Activated naive CD8-positive, alpha-beta T cell treated with anti-CD3 and anti-CD28 coated beads for 36 hours (primary cell): ENCODE data around the gene SLC35F1. TPM values are rescaled to one million over a fixed set of nuclear protein-coding genes. Genes with fewer than 3 reads are reported as not detected.

Experiments used
- DNase-seq: peaks from one replicate; pipeline ENCODE4 v3.0.0; 2021
- H3K27ac Mint-ChIP-seq: one replicate; pipeline ENCODE4 v1.8.0; 2022; ENCODE audit warnings: mild to moderate bottlenecking, moderate library complexity, mixed read lengths
- H3K27me3 Mint-ChIP-seq: one replicate; pipeline ENCODE4 v1.8.0; 2022; ENCODE audit warnings: mild to moderate bottlenecking, mixed read lengths
- H3K36me3 Mint-ChIP-seq: one replicate; pipeline ENCODE4 v1.8.0; 2021; ENCODE audit warnings: mild to moderate bottlenecking, mixed read lengths
- H3K4me1 Mint-ChIP-seq: one replicate; pipeline ENCODE4 v1.8.0; 2021; ENCODE audit warnings: mixed read lengths
- H3K4me3 Mint-ChIP-seq: one replicate; pipeline ENCODE4 v1.8.0; 2022; ENCODE audit warnings: mild to moderate bottlenecking, moderate library complexity, mixed read lengths
- H3K9me3 Mint-ChIP-seq: one replicate; pipeline ENCODE4 v1.8.0; 2022; ENCODE audit warnings: mixed read lengths
- total RNA-seq, 2 experiments: library from RNA; stranded (reverse); gene quantifications; one replicate each; pipeline ENCODE4 v1.2.3, GENCODE V29; 2021

Gene SLC35F1
- total RNA-seq, 2 experiments from 2014 or later: 0.08 TPM

DNA sequence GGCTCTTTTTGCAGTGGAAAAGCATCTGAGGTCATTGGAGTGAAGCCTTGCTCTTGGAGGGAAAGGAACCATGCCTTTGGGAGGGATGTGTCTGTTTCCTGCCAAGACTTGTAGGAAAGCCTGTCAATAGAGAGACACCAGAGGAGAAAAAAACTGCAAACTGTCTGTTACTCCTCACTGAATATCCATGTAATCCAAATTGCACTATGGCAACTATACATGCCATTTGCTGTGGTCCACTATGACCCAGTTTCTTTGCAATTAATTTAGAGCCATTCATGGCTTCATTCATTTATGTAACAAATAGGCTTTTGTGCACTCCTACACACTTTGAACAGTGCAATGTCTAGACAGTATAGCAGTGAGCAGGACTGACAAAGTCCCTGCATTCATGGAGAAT, 296.5 kb downstream of the SLC35F1 start:
- Mint-ChIP-seq H3K27ac (no peak overlapping the region), H3K9me3 (no peaks in the 10 kb centered on the region), H3K36me3 (no peaks in the 10 kb centered on the region), H3K4me3 (no peak overlapping the region), H3K27me3 (no peaks in the 10 kb centered on the region), H3K4me1 (no peaks in the 10 kb centered on the region)
- DNase-seq: no peak

DNA sequence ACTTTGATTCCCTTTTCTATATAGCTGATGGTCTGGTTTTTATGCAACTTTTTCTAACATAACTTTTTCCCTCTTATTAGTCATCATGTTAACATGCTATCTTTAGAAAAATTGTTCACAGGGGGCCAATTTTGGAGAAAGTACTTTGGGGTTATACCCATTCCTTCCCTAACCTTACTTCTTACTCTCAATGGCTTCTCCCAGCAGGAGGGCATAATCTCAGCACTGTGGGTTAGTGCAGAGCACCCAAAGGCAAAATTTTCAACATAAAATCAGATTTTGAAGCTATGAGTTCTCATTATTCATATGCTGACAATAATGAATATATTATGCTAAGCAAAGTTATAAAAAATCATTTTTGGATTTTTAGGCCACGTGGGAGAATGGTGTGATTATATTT, 299.2 kb downstream of the SLC35F1 start:
- Mint-ChIP-seq H3K4me3 (no peak overlapping the region), H3K9me3 (no peaks in the 10 kb centered on the region), H3K27me3 (no peaks in the 10 kb centered on the region), H3K36me3 (no peaks in the 10 kb centered on the region), H3K27ac (no peak overlapping the region), H3K4me1 (no peaks in the 10 kb centered on the region)
- no peak for DNase-seq

- Mint-ChIP-seq H3K36me3 (no peaks in the 10 kb centered on the region), H3K4me3 (no peak overlapping the region), H3K27ac (no peak overlapping the region), H3K27me3 (peaks cover 4% of the 10 kb centered on the region), H3K4me1 (no peaks in the 10 kb centered on the region), H3K9me3 (no peaks in the 10 kb centered on the region)
- DNase-seq: no peak
Measured at GRCh38 chr6:118207947-118208346, 300.9 kb downstream of the SLC35F1 start.

GRCh38 chr6:118212451-118213173, 305.5 kb downstream of the SLC35F1 start:
- no peaks in the 10 kb centered on the region for H3K36me3 Mint-ChIP-seq
- H3K9me3 Mint-ChIP-seq: peaks cover 2% of the 10 kb centered on the region
- DNase-seq: no peak
- no peak overlapping the region for H3K4me3 Mint-ChIP-seq
- H3K4me1 Mint-ChIP-seq: no peaks in the 10 kb centered on the region
- no peak overlapping the region for H3K27ac Mint-ChIP-seq
- H3K27me3 Mint-ChIP-seq: peaks cover 4% of the 10 kb centered on the region

DNA sequence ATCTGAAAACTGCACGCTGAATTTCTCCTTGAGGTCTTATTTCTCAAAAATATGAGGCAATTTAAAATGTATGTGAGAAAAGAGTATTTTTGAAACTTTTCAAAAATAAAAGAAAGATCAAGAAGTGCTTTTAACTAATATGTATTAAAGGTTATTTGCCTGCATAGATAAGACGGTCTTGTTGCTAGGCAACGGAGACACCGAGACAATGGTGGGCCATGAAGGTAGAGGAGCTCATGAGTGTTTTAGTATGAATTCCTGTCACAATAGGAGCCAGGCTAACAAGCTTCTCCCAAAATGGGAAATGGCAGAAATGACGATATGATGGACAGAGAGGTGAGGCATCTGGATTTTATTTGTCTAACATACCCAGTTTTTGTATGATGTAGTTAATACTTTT, 308.2 kb downstream of the SLC35F1 start:
- no peaks in the 10 kb centered on the region for H3K36me3 Mint-ChIP-seq
- H3K27me3 Mint-ChIP-seq: peaks cover 4% of the 10 kb centered on the region
- no peaks in the 10 kb centered on the region for H3K4me1 Mint-ChIP-seq
- DNase-seq: no peak
- H3K4me3 Mint-ChIP-seq: no peak overlapping the region
- H3K9me3 Mint-ChIP-seq: peaks cover 3% of the 10 kb centered on the region
- H3K27ac Mint-ChIP-seq: no peak overlapping the region

GRCh38 chr6:118216751-118217150, 309.7 kb downstream of the SLC35F1 start:
- no peaks in the 10 kb centered on the region for H3K36me3 Mint-ChIP-seq
- DNase-seq: no peak
- no peaks in the 10 kb centered on the region for H3K4me1 Mint-ChIP-seq
- H3K27me3 Mint-ChIP-seq: peaks cover 4% of the 10 kb centered on the region
- no peak overlapping the region for H3K4me3 Mint-ChIP-seq
- H3K27ac Mint-ChIP-seq: no peak overlapping the region
- H3K9me3 Mint-ChIP-seq: peaks cover 3% of the 10 kb centered on the region

DNA sequence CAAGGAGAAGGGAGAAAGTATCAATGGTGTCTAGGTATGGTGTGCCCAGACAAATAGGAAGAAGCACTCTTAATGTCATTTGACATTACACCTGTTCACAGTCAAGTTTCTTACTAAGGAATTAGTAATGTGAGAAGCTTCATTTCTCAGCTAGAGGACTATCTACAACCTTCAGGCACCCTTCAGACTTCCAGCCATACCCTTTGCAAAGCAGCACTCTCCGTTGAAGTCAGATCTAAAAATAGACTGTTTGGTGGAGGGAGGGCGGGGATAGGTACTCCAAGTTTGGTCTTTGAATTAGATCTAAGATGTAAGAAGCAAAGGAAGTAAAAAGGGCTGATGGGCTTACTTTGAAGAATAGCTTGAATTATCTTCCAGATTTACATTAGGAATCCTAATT, 311.1 kb downstream of the SLC35F1 start:
- no peaks in the 10 kb centered on the region for H3K36me3 Mint-ChIP-seq
- no peak overlapping the region for H3K27ac Mint-ChIP-seq
- H3K27me3 Mint-ChIP-seq: no peaks in the 10 kb centered on the region
- peaks cover 3% of the 10 kb centered on the region for H3K9me3 Mint-ChIP-seq
- no peaks in the 10 kb centered on the region for H3K4me1 Mint-ChIP-seq
- no peak for DNase-seq
- no peak overlapping the region for H3K4me3 Mint-ChIP-seq

DNA sequence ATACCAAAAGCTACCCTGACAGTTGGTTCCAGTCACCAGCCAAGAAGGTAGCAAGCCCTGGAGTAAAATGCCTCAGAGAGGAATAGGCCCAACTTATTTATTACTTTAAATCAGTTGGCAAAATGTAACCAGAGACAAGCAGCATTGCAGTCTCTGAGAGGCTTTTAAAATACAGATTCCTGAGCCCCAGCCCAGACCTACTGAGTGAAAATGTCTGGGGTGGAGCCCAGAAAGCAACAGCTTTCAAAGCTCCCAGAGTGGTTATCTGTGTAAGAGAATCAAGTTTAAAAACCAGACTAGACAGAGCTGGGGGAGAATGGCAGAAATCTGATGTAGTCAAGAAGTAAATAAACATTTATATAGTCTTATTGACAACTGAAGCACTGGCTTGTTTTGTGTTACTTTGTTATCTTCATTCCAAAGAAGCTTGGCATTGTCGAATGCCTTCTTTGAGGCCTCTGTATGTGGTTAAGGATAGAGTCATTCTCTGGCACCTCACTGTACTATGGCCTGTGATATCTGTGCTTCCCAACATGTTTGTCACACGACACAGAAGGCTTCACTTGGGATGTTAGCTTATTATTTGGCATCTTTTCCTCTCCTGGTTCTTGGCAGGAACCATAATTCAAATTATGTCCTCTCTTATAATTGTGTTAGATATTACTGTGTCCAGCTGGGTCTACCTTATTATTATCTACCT, 313.5 kb downstream of the SLC35F1 start:
- Mint-ChIP-seq H3K4me1 (no peaks in the 10 kb centered on the region), H3K4me3 (no peak overlapping the region), H3K36me3 (no peaks in the 10 kb centered on the region), H3K27me3 (peaks cover 15% of the 10 kb centered on the region), H3K9me3 (peaks cover 3% of the 10 kb centered on the region), H3K27ac (no peak overlapping the region)
- no peak for DNase-seq

GRCh38 chr6:118223316-118223715, 316.3 kb downstream of the SLC35F1 start:
- Mint-ChIP-seq H3K36me3 (no peaks in the 10 kb centered on the region), H3K27ac (no peak overlapping the region), H3K27me3 (peaks cover 19% of the 10 kb centered on the region), H3K4me1 (no peaks in the 10 kb centered on the region), H3K4me3 (no peak overlapping the region), H3K9me3 (peaks cover 1% of the 10 kb centered on the region)
- DNase-seq: no peak

- no peaks in the 10 kb centered on the region for H3K36me3 Mint-ChIP-seq
- H3K4me3 Mint-ChIP-seq: no peak overlapping the region
- H3K27ac Mint-ChIP-seq: no peak overlapping the region
- H3K4me1 Mint-ChIP-seq: no peaks in the 10 kb centered on the region
- H3K27me3 Mint-ChIP-seq: peaks cover 30% of the 10 kb centered on the region
- no peak for DNase-seq
- H3K9me3 Mint-ChIP-seq: no peaks in the 10 kb centered on the region
Measured at GRCh38 chr6:118228886-118229285, 321.8 kb downstream of the SLC35F1 start.

DNA sequence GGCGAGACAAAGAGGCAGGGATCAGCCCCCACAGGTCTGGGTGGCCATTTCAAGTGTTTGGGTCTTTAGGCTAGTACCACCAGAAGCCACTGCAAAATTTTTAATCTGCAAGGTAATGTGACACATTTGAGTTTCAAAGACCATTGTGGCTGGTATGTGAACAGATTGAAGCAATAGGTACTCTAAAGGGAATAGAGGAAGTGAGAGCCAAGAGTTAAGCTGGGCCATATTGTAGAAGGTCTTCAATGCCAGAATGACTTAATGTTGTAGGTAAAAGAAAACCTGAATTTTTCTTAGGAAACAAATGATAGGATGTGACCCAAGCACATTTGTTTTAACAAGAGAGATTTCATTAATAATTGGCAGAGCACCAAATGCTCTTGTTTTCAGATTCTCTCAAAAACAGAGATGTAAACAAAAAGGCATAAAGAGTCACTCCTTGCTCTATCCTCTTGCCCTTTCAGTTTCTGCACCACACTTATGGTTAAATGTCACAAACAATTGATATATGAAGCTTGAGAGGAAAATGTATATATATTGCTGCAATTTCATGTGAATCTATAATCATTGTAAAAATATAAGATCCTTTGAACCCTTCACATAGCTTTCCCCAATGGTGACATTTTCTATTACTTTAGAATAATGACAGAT, 333.9 kb downstream of the SLC35F1 start:
- Mint-ChIP-seq H3K9me3 (no peaks in the 10 kb centered on the region), H3K27ac (no peak overlapping the region), H3K27me3 (peaks cover 25% of the 10 kb centered on the region), H3K4me3 (no peak overlapping the region), H3K36me3 (no peaks in the 10 kb centered on the region), H3K4me1 (no peaks in the 10 kb centered on the region)
- no peak for DNase-seq

DNA sequence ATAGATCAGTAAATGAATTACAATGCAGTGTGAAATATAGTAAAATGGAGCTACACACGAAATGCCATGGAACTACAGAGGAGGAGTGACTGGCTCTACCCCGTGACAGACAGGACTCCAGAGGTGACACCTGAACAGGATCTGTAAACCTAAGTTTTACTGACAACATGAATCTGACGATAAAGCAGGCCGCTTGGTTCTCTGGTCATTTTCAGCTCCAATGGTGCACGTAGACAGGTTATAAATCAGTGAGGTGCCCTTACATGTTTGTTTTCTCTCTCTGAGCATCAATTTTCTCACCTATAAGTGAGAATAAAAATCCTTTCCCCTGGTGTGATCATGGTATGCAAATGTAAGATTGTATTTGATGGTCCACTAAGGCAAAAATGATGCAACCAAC, 339.3 kb downstream of the SLC35F1 start:
- Mint-ChIP-seq H3K36me3 (no peaks in the 10 kb centered on the region), H3K27ac (no peak overlapping the region), H3K27me3 (peaks cover 28% of the 10 kb centered on the region), H3K9me3 (no peaks in the 10 kb centered on the region), H3K4me1 (peaks cover 2% of the 10 kb centered on the region), H3K4me3 (no peak overlapping the region)
- DNase-seq: no peak

DNA sequence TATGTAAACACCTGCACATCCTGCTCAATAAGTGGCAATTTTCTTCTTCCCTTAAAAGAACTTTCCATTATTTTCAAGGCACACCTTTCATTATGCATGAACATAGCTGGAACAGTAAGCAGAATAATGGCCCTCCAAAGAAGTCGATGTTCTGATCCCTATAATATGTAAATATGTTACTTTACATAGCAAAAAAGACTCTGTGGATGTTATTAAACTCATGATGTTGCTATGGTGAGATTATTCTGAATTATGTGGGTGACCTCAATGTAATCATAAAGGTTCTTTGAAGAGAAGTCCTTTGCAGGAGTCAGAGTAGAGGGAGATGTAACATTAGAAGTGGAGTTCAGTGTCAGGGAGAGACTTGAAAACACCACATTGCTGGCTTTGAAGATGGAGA, 341.1 kb downstream of the SLC35F1 start:
- DNase-seq: no peak
- Mint-ChIP-seq H3K36me3 (no peaks in the 10 kb centered on the region), H3K9me3 (no peaks in the 10 kb centered on the region), H3K27ac (no peak overlapping the region), H3K27me3 (peaks cover 20% of the 10 kb centered on the region), H3K4me3 (no peak overlapping the region), H3K4me1 (peaks cover 2% of the 10 kb centered on the region)

GRCh38 chr6:118249680-118250079, 342.6 kb downstream of the SLC35F1 start:
- no peak for DNase-seq
- peaks cover 18% of the 10 kb centered on the region for H3K27me3 Mint-ChIP-seq

DNA sequence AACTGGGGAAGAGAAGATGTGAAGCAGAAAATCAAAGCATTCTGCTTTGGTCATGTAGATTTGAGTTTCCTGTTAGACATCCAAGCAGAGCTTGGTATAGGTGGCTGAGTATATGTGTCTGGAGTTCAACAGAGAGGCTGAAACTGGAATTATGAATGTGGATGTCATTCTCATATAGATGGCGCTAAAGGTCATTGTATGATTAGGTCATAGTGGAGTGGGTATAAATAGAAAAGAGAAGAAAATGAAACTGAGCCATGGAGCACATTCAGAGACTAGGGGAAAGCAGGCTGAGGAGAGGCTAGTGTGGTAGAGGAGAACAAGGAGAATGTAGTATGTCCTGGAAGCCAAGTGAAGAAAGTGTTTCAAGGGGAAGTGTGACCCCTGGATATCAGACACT, 345.4 kb downstream of the SLC35F1 start:
- H3K36me3 Mint-ChIP-seq: no peaks in the 10 kb centered on the region
- peaks cover 2% of the 10 kb centered on the region for H3K4me1 Mint-ChIP-seq
- no peak overlapping the region for H3K27ac Mint-ChIP-seq
- DNase-seq: no peak
- no peak overlapping the region for H3K4me3 Mint-ChIP-seq
- H3K9me3 Mint-ChIP-seq: no peaks in the 10 kb centered on the region
- peaks cover 14% of the 10 kb centered on the region for H3K27me3 Mint-ChIP-seq

More at GRCh38 chr6:118249680-118250079, 342.6 kb downstream of the SLC35F1 start:
- no peaks in the 10 kb centered on the region for H3K36me3 Mint-ChIP-seq
- peaks cover 2% of the 10 kb centered on the region for H3K4me1 Mint-ChIP-seq
- no peak overlapping the region for H3K27ac Mint-ChIP-seq
- H3K9me3 Mint-ChIP-seq: no peaks in the 10 kb centered on the region
- H3K4me3 Mint-ChIP-seq: no peak overlapping the region
